Measurements from ENCODE around the gene CNNM4.

DNA sequence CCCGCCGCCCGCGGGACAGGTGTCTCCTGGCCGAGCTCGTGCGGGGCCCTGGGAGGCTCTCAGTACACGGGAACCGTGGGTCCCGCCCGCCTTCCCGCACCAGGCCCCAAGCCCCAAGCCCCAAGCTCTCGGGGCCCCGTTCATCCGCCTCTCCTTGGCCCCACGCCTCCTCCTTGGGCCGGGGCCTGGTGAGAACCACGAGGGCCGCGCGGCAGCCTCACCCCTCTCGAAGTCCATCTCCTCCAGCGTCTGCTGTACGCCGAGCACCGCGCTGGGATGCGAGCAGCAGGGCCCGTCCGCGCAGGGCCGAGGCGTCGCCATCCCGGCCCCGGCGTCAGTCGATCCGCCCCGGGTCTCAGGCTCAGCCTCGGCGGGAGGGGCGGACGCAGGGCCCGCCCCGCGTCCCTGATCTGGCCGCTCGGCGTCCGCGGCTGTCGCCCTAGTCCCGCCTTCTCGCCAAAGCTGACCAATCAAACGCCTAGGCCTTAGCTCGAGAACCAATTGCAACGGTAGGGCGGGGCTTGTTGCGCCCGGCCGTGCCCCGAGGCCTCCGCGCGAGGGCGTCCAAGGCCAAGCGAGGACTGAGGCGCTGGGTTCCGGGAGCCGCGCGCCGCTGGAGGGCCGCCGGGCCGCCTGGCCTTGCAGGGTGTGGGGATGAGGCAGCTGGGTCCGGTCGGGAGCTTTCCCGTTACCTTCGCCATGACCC is 97.1 kb downstream of the CNNM4 start, which contains the start of gene ANKRD39:
- TF ChIP-seq POLR2AphosphoS5 (IDR thresholded peaks at IDR 0.05), result peak; percentile 87
- TF ChIP-seq, protein P1, sequence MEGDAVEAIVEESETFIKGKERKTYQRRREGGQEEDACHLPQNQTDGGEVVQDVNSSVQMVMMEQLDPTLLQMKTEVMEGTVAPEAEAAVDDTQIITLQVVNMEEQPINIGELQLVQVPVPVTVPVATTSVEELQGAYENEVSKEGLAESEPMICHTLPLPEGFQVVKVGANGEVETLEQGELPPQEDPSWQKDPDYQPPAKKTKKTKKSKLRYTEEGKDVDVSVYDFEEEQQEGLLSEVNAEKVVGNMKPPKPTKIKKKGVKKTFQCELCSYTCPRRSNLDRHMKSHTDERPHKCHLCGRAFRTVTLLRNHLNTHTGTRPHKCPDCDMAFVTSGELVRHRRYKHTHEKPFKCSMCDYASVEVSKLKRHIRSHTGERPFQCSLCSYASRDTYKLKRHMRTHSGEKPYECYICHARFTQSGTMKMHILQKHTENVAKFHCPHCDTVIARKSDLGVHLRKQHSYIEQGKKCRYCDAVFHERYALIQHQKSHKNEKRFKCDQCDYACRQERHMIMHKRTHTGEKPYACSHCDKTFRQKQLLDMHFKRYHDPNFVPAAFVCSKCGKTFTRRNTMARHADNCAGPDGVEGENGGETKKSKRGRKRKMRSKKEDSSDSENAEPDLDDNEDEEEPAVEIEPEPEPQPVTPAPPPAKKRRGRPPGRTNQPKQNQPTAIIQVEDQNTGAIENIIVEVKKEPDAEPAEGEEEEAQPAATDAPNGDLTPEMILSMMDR (IDR thresholded peaks at IDR 0.05), result peak; percentile 70 to 99 (median 96)
